Measurements from ENCODE around the gene RRP1B. TPM values are rescaled to one million over a fixed set of nuclear protein-coding genes. Genes with fewer than 3 reads are reported as not detected.
"Not testable (repeated sequence)": the region's sequence is repeated elsewhere in the genome, so short reads cannot be mapped to it uniquely, and the experiment has no call there.

RRP1B gene
- total and polyA plus RNA-seq, 9 of the 15 experiments (the other 6 are each of a cell fraction or from before 2014, with no cell fraction given): 6.8 to 66.6 (median 41.9) TPM

GRCh38 chr21:43651926-43652325 lies 7.4 kb upstream of the RRP1B start:
- intact Hi-C loops (cut with micrococcal nuclease); in situ Hi-C loops (cut with MboI); H3K4me2 ChIP-seq (ENCODE audit: insufficient read depth, low read length); ATAC-seq; CTCF ChIA-PET (ENCODE audit: low intra/inter-chr PET ratio); H3K4me3 ChIP-seq; H3K79me2 ChIP-seq (ENCODE audit: control insufficient read depth, insufficient read depth, low read length); H3K9ac ChIP-seq (ENCODE audit: insufficient read depth in 1 of 2, low read depth in 2 of 2, low read length in 2 of 2); H3K27ac ChIP-seq (ENCODE audit: extremely low read depth, low read depth, low read length); H4K20me1 ChIP-seq (replicated peaks; ENCODE audit: control insufficient read depth, insufficient read depth, low read length); H3K4me1 ChIP-seq (replicated peaks in 1 of 2; ENCODE audit: control insufficient read depth in 2 of 2, insufficient read depth in 2 of 2, low read length in 2 of 2); H3K36me3 ChIP-seq (ENCODE audit: control insufficient read depth, insufficient read depth, low read length); DNase-seq (ENCODE audit: extremely low read depth in 1 of 4, low spot score in 3 of 4); H2AFZ ChIP-seq (ENCODE audit: low read depth, low read length); BruUV-seq (replicated peaks); FAIRE-seq; H3K9me1 ChIP-seq (ENCODE audit: control insufficient read depth, insufficient read depth, low read length); H3K9me3 ChIP-seq (replicated peaks; ENCODE audit: control insufficient read depth, insufficient read depth, low read depth, low read length): not testable (repeated sequence)
- peaks cover 6 to 11% of the 10 kb centered on the region in 2 experiments; a peak in 4 of 5 replicates for H3K27me3 ChIP-seq (ENCODE audit: control insufficient read depth in 2 of 2, insufficient read depth in 2 of 2, low read length in 2 of 2)
- 50% methylated on average over 6 of the region's 6 CpGs for WGBS (ENCODE audit: insufficient coverage, low coverage, missing lambda C conversion rate)
- POLR2A ChIA-PET: interaction anchor here (0.7 kb wide), 1 partner anchor 94 kb away, joined by 3 read pairs; no protein-coding TSS in a partner anchor
- TF ChIP-seq, protein P1, sequence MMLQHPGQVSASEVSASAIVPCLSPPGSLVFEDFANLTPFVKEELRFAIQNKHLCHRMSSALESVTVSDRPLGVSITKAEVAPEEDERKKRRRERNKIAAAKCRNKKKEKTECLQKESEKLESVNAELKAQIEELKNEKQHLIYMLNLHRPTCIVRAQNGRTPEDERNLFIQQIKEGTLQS (IDR thresholded peaks at IDR 0.05): peak; percentile 54; the same call in 1 of the 2 replicates
- TF ChIP-seq, protein P1 (CRISPR knock-in tag; conservative IDR thresholded peaks at IDR 0.05): not testable (repeated sequence)

GRCh38 chr21:43652616-43653015 lies 6.7 kb upstream of the RRP1B start:
- TF ChIP-seq TCF7 (IDR thresholded peaks at IDR 0.05; ENCODE audit: borderline replicate concordance): no peak
- TF ChIP-seq VEZF1 (CRISPR knock-in tag; IDR thresholded peaks at IDR 0.05): no peak
- no peak for TF ChIP-seq CEBPB (tag; IDR thresholded peaks at IDR 0.05)
- no peak for TF ChIP-seq NCOA1 (IDR thresholded peaks at IDR 0.05; ENCODE audit: low read depth)
- TF ChIP-seq POLR2H (tag; IDR thresholded peaks at IDR 0.05; ENCODE audit: low read depth): no peak
- TF ChIP-seq TRIM24 (IDR thresholded peaks at IDR 0.05): no peak
- TF ChIP-seq EGR1 (conservative IDR thresholded peaks at IDR 0.05): no peak
- TF ChIP-seq EP400 (IDR thresholded peaks at IDR 0.05): no peak
- TF ChIP-seq ZNF263 (CRISPR knock-in tag; IDR thresholded peaks at IDR 0.05; ENCODE audit: borderline replicate concordance): no peak
- TF ChIP-seq, protein P2, sequence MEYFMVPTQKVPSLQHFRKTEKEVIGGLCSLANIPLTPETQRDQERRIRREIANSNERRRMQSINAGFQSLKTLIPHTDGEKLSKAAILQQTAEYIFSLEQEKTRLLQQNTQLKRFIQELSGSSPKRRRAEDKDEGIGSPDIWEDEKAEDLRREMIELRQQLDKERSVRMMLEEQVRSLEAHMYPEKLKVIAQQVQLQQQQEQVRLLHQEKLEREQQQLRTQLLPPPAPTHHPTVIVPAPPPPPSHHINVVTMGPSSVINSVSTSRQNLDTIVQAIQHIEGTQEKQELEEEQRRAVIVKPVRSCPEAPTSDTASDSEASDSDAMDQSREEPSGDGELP (CRISPR knock-in tag; IDR thresholded peaks at IDR 0.05; ENCODE audit: borderline replicate concordance): no peak
- TF ChIP-seq ZBTB17 (CRISPR knock-in tag; IDR thresholded peaks at IDR 0.05): no peak
- no peak for TF ChIP-seq ZNF79 (CRISPR knock-in tag; IDR thresholded peaks at IDR 0.05; ENCODE audit: low read depth)
- no peak for TF ChIP-seq CSDE1 (IDR thresholded peaks at IDR 0.05)
- CTCF ChIA-PET (ENCODE audit: low intra/inter-chr PET ratio): no interaction called here

More at GRCh38 chr21:43652616-43653015, 6.7 kb upstream of the RRP1B start:
- Histone ChIP-seq H3K4me3 (no peak overlapping the region), H2AFZ (ENCODE audit: low read depth, low read length) (no peak overlapping the region), H3K27ac (ENCODE audit: extremely low read depth, low read depth, low read length) (no peak overlapping the region), H3K79me2 (ENCODE audit: control insufficient read depth, insufficient read depth, low read length) (no peaks in the 10 kb centered on the region), H3K9me1 (ENCODE audit: control insufficient read depth, insufficient read depth, low read length) (no peaks in the 10 kb centered on the region), H3K27me3 (ENCODE audit: control insufficient read depth in 2 of 2, insufficient read depth in 2 of 2, low read length in 2 of 2) (peaks cover 6 to 11% of the 10 kb centered on the region in 2 experiments; a peak in 4 of 5 replicates), H3K9me3 (replicated peaks; ENCODE audit: control insufficient read depth, insufficient read depth, low read depth, low read length) (no peaks in the 10 kb centered on the region), H3K9ac (ENCODE audit: insufficient read depth in 1 of 2, low read depth in 2 of 2, low read length in 2 of 2) (no peak overlapping the region), H4K20me1 (replicated peaks; ENCODE audit: control insufficient read depth, insufficient read depth, low read length) (no peaks in the 10 kb centered on the region), H3K4me1 (replicated peaks in 1 of 2; ENCODE audit: control insufficient read depth in 2 of 2, insufficient read depth in 2 of 2, low read length in 2 of 2) (peaks cover 2 to 3% of the 10 kb centered on the region in 2 experiments; a peak in 4 of 5 replicates), H3K36me3 (ENCODE audit: control insufficient read depth, insufficient read depth, low read length) (no peaks in the 10 kb centered on the region), H3K4me2 (ENCODE audit: insufficient read depth, low read length) (no peak overlapping the region)
- FAIRE-seq: no peak
- BruUV-seq (replicated peaks): no TSS peak
- in situ Hi-C loops (cut with MboI) (no loop called here), intact Hi-C loops (cut with micrococcal nuclease) (no loop called here)
- no peak for ATAC-seq
- WGBS (ENCODE audit: insufficient coverage, low coverage, missing lambda C conversion rate): 27% methylated on average over 6 of the region's 6 CpGs
- no peak for DNase-seq (ENCODE audit: extremely low read depth in 1 of 4, low spot score in 3 of 4)
- POLR2A ChIA-PET: interaction anchor here (0.6 kb wide), 1 partner anchor 172 kb away, joined by 3 read pairs; no protein-coding TSS in a partner anchor

Measured in K562 (cell line).